Measurements from ENCODE around the gene SMIM22. TPM values are rescaled to one million over a fixed set of nuclear protein-coding genes. Genes with fewer than 3 reads are reported as not detected.
"Not testable (repeated sequence)": the region's sequence is repeated elsewhere in the genome, so short reads cannot be mapped to it uniquely, and the experiment has no call there.

The SMIM22 gene
- total RNA-seq, 1 donor from 2014 or later: not detected

DNA sequence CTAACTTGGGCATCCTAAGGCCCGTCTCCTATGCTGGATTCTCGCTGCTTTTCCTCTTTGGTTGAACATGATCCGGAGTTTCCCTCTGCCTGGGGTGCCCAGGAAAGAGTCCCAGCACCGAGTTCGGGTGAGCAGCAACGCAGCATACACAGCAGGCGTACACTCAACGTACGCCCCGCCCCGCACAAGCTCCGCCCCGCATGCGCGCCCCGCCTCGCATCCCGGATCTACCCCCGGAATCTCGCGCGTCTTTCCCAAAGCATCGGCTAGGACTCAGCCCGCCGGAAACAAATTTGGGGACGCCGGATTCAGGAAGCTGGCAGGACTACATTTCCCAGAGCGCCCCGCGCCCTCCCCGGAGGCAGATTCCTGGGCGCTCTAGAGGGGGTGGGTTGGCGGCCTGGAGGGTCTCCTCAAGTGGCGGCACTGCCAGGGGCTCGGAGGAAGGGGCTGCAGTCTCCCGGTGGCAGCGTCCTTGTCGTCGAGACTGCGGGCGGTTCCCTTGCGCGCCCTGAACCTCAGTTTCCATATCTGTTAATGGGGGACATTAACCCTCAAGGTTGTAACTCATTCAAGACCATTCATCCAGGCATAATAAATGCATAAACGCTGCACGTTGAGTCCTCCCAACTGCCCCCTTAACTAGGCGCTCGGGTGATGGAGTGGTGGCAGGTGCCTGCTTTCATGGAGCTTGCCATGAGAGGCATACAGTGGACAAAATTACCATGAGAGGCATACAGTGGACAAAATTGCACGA, 26.4 kb upstream of the SMIM22 start:
- peak; percentile 68 for DNase-seq (ENCODE audit: low read depth, low spot score)

DNA sequence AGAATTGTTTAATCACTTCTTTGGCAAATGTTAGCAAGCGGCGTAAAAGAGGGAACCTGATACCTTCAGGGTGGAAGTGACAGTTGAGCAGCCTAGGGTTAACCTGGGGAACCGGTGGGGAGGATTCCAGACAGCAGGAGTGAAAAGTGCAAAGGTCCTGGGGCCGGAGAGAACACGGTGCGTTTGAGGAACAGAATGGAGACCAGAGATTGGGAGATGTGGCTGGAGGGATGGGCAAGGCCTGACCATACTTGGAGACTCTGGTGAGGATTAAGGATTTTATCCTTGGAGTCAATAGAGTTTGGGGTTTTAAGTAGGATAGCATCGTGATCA, 25.9 kb upstream of the SMIM22 start:
- DNase-seq (ENCODE audit: low read depth, low spot score): no peak

DNA sequence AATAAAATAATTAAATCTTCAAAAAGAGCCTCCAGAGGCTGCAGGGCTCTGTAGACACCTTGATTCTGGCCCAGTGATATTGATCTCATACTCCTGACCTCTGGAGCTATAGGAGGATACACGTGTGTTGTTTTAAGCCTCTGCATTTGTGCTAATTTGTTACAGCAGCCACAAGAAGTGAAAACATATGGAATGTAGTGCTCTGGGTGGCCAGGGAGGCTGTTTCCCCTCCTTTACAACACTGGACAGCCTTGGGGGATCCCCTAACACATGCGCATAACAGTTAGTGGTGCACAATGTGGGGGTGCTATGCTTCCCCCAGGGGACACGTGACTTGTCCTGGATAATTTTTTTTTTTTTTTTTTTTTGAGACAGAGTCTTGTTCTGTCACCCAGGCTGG, 23.5 kb upstream of the SMIM22 start:
- no peak for DNase-seq (ENCODE audit: low read depth, low spot score)

DNA sequence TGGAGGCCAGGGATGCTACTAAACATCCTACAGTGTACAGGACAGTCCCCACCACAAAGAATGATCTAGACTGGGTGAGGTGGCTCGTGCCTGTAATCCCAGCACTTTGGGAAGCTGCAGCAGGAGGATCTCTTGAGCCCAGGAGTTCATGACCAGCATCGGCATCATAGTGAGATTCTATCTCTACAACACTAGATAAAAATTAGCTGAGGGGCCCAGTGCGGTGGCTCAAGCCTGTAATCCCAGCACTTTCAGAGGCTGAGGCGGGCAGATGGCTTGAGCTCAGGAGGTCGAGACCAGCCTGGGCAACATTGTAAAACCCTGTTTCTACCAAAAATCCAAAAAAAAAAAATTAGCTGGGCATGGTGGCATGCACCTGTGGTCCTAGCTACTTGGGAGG, 22.8 kb upstream of the SMIM22 start:
- no peak for DNase-seq (ENCODE audit: low read depth, low spot score)

DNA sequence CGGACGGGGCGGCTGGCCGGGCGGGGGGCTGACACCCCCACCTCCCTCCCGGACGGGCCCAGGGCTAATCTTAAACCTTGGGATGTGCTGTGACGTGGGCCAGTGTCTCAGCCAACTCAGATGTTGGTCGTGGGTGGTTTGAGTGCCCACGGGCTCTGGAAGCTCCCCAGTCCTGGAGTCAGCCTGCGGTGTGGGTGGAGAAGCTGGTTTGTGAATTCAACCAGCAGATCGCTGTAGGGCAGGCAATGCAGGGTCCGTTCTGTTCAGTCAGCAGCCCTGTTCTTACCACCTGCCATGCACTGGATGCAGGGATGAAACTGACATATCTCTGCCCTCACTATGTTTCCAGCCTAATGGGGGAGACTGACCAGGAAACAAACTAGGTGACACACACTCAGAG, 20.2 kb upstream of the SMIM22 start:
- DNase-seq (ENCODE audit: low read depth, low spot score): no peak

DNA sequence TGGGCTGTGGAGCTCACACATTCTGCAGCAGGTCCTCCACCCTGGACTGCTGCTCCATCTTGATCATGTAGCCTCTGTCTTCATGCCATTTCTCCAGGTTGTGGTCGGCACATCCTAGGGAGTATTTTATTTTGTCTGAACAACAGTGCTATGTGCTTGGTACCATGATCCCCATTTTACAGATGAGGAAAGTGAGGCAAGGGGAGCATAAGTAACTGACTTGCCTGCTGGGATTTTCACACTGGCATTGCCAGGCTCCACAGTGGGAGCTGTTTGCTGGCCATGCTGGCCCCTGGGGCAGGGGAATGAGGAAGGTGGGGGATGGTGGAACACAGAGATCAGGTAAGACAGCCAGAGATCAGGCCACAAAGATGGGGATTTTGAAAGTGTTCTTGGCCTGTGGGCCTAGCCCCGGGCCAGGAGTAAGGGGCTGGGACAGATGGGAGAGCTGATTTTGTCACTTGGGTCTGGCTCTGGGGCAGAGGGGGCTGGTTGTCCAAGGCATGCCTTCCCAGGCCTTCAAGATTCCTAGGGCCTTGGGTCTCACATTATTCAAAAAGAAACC, 18.9 kb upstream of the SMIM22 start:
- DNase-seq (ENCODE audit: low read depth, low spot score): no peak

DNA sequence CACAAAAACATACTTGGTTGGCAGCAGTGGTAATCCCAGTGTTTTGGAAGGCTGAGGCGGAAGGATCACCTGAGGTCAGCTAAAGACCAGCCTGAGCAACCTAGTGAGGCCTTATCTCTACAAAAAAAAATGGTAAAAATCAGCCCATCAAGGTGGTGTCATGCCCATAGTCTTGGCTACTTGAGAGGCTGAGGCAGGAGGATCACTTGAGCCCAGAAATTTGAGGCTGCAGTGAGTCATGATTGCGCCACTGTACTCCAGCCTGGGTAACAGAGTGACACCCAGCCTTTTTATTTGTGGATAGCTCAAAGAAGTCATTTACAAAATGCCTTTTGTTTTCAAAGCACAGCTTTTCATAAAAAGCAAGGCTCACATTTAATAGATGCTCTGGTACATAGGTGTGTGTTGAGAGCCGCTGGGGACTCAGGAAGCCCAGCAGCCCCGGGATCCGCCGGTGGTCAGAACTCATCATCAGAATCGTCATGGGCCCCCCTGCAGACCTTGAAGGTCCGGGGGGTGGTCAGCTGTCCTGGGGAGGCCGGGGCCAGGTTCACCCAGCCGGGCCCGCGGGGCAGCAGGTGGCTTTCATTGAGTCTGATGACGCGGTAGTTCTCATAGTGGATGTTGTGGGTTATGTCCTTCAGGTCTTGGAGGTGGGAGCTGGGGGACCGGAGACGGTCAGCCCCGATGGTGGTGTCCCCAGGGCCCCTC, 17.7 kb upstream of the SMIM22 start:
- no peak for DNase-seq (ENCODE audit: low read depth, low spot score)

DNA sequence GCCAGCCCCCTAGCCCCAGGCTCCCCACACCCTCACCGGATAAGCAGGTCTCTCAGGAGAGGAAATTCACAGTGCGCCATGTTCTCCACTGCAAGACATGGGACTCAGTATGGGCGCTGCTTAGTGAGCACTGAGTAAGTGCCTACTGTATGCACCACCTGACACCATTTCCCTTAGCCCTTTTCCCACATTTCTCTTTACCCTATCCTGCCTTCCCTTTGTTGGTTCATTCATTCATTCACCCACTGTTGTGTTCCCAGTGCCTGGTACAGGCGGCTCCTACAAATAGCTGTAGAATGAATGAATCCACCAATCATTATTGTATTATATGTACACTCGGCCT, 17.1 kb upstream of the SMIM22 start:
- no peak for DNase-seq (ENCODE audit: low read depth, low spot score)

DNA sequence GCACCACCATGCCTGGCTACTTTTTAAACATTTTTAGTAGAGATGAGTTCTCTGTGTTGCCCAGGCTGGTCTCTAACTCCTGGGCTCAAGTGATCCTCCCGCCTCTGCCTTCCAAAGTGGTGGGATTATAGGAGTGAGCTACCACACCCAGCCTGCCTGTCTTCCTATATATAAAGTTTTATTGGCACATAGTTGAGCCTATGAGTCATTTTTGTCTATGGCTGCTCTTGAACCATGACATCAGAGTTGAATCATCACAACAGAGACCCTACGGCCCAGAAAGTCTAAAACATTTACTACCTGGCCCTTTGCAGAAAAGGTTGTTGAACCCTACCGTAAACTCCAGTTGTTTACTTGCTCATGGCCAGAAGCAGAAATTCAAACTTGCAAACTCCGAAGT, 14.9 kb upstream of the SMIM22 start:
- no peak for DNase-seq (ENCODE audit: low read depth, low spot score)

DNA sequence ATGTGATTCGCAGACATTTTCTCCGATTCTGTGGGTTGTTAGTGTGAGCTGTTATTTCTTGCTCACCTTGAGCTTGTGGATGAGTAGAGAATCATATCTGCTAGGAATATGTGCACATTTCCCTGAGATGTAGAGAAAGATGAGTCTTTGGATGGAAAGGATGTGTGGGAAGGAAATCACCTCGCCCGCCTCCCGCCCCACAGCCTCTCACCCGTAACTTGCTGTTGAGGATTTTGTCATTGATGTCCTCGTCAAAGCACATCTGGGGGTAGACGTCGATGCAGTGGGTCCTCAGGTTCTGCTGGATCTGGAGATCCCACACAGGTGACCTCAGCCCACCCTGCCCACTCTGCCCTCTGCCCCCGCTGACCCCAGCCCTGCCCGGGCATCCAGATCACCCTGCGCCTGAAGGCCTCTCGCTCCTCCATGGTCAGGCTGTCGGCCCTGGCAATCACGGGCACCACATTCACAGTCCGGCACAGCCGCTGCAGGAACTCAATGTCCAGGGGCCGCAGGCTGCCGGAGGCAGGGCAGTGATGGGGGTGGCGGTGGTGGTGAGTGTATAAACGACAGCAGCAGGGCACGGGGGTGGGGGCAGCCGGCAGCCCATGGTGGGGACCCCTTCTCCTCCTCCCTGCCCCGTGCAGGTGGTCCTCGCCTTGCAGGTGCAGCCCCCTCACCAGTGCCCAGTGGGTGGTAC, 11.8 kb upstream of the SMIM22 start:
- DNase-seq (ENCODE audit: low read depth, low spot score): no peak

DNA sequence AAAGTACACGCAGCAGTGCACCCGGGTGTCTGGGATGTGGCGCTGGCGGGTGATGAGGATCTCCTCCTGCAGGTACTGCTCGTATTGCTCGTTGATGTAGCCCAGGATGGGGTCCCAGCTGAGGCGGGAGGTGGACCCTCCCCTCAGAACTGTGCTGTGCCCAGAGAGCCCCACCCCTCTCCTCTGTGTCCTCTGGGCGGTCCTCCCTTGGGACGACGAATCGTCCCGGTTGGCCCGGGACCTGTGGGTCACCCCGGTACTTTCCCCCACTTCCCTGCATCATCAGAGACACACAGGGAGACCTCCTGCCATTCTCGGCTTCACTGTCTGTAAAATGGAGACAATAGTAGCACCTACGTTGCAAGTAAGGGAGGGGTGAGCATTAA, 11.2 kb upstream of the SMIM22 start:
- no peak for DNase-seq (ENCODE audit: low read depth, low spot score)

DNA sequence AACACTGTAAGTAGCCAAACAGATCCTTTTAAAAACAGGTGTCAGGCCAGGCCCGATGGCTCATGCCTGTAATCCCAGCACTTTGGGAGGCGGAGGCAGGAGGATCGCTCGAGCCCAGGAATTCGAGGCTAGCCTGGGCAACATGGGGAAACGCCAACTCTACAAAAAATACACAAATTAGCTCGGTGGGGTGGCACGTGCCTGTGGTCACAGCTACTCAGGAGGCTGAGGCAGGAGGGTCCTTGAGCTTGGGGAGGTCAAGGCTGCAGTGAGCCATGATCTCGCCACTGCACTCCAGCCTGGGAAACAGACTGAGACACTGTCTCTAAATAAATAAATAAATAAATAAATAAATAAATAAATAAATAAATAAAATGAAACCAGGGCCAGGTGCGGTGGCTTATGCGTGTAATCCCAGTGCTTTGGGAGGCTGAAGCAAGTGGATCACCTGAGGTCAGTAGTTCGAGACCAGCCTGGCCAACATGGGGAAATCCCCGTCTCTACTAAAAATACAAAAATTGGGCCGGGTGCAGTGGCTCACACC, 10.7 kb upstream of the SMIM22 start:
- DNase-seq (ENCODE audit: low read depth, low spot score): not testable (repeated sequence)

DNA sequence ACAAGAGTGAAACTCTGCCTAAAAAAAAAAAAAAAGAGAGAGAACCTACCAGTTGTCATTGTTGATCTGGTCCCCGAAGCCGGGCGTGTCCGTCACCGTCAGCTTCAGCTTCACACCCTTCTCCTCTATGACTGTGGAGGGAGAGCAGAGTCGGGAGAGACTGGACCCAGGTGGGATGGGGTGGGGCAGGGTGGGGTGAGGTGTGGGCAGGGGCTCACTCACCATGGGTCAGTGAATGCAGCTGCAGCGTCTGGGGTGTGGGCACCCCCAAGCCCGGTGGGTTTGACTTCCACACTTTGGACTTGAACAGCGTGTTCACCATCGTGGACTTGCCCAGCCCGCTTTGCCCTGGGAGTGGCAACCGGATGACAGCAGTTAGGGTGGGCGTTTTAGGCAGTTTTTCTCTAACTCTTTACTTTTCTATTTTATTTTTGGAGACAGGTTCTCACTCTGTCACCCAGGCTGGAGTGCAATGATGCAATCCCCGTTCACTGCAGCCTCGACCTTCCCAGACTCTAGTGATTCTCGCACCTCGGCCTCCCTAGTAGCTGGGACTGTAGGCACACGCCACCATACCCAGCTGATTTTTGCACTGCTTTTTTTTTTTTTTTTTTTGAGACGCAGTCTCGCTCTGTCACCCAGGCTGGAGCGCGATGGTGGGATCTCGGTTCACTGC, 9.3 kb upstream of the SMIM22 start:
- DNase-seq (ENCODE audit: low read depth, low spot score): no peak

DNA sequence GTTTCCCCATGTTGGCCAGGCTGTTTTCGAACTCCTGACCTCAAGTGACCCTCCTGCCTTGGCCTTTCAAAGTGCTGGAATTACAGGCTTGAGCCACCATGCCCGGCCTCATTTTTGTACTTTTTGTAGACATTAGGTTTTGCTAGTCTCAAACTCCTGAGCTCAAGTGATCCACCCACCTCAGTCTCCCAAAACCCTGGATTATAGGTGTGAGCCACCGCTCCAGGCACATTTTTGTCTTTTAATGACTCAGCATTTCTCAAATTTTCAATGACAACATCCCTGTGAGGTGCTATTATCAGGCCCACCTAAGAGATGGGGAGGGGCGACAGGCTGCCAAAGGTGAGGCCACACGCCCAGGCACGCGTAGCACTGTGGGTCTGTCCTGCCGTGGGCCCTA, 8.1 kb upstream of the SMIM22 start:
- DNase-seq (ENCODE audit: low read depth, low spot score): no peak

DNA sequence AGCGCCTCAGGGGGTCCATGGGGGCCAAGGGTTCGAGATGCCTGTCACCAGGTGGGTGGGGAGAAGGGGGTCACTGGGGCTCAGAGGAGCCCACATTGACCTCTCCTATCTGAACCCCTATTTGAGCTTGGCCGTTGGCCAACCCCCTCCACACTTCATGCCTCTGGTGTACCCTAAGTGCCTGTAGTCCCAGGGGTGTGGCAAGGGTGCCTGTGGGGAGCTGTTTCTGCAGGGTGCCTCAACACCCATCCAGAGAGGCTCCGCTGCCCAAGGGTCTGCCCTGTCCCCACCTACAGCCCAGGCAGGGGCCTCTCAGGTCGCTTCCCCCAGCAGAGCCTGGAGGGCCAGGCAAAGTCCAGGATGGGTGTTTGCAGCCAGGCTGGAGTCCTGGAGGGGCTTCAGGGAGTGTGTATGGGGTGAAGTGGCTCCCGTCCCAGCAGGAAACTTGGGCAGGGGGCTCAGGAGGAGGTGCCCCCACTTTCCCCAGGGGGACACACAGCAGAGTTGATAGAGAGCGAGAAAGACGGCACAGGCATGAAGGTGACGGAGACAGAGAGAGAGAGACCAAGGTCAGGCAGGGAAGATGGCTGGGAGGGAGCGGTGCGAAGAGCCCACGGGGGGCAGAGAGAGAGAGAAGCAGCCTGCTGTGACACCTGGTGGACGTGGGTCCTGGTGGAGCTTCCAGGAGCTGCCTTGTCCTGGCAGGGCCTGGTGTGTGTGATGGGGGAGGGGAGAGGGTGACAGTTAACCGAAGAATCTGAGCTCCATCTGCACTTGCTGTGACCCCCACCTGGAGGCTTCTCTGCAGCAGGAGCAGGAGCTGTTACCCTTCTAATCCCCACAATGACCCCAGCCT, 7.3 kb upstream of the SMIM22 start, which contains the start of gene SEPTIN12:
TSS of gene SEPTIN12 (minus strand) at position 719 of the 856 bp plus-strand sequence. CDS start at position 19, 700 bp downstream.
- DNase-seq (ENCODE audit: low read depth, low spot score): no peak

DNA sequence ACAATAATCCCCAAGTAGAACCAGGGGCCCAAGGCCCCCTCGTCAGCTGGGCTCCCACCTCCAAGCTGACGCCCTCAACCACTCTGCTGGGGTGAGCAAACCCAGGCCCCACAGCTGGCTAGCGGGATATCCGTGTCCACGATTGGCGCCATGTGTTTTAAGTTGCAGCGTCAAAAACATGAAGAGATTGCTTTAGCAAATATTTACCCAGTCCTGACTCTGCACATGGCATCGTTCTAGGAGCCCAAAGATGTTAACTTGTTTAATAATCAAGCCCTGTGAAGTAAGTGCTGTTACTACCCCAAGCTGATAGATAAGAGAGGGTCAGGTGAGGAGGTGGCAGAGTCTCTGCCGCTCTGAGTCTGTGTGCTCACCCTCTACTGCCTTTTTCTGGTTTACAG, 6.7 kb upstream of the SMIM22 start:
- no peak for DNase-seq (ENCODE audit: low read depth, low spot score)

DNA sequence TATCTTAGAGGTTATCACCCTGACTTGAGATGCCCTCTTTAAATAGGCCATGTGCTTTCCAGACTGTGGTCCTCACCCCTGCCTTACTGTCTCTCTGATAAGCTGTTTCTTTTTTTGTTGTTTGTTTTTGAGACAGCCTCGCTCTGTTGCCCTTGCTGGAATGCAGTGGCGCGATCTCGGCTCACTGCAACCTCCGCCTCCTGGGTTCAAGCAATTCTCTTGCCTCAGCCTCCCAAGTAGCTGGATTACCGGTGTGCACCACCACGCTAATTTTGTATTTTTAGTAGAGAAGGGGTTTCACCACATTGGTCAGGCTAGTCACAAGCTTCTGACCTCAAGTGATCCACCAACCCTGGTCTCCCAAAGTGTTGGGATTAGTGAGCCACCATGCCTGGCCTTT, 6.3 kb upstream of the SMIM22 start:
- no peak for DNase-seq (ENCODE audit: low read depth, low spot score)

DNA sequence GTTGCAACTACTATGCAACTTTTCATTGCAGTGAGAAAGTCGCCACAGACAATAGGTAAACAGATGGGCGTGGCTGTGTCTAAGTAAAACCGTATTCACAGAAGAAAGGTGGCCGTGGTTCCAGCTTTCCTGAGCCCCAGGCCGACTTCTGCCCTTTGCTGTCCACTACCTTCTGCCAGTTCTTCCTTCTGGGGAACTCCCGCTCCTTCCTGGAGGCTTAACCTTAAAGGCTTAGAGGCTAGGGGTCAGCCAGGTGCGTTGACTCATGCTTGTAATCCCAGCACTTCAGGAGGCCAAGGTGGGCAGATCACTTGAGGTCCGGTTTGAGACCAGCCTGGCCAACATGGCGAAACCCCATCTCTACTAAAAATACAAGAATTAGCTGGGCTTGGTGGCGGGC, 4.9 kb upstream of the SMIM22 start:
- no peak for DNase-seq (ENCODE audit: low read depth, low spot score)

DNA sequence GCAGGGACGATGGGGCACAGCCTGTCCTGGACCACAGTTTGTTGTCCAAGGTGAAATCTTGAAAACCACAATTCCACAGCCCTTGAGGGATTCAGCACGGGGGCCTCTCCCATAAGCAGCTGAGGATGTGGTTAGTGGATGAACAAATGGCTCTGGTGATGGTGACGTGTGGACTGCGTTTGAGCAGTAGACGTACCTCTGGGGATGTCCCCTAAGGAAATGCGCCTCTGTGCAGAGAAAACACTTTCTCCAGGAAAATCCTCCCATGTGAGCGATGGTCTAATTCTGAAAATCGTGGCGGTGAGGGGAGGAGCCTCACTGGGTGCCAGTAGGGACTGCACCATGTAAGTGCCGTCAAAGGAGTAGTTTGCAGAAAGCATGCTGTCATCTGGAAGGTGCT, 4.3 kb upstream of the SMIM22 start:
- no peak for DNase-seq (ENCODE audit: low read depth, low spot score)

DNA sequence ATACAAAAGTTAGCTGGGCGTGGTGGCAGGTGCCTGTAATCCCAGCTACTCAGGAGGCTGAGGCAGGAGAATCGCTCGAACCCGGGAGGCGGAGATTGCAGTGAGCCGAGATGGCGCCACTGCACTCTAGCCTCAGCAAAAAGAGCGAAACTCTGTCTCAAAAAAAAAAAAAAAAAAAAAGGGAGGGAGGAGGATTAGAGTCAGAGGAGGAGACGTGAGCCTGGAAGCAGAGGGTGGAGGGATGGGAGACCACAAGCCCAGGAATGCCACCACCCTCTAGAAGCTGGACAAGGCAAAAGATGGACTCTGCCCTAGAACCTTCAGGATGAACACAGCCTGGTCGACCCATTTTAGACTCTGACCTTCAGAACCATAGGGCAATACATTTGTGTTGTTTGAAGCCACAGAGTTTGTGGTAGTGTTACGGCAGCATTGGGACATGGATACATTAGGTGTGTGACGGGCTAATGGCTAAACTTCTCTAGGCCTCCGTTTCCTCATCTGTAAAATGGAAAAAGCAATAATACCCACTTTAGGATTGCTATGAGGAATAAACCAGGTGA, 2.1 kb upstream of the SMIM22 start:
- no peak for DNase-seq (ENCODE audit: low read depth, low spot score)

Data from pulmonary artery endothelial cell (primary cell).